ACC112 (cell line): Measurements from ENCODE around the gene WDR82.

ENCODE experiments used
- H2AFZ ChIP-seq: fragments of 200-600 bp; sonication (generic); one replicate; pipeline ENCODE4 v1.6.0; 2017; ENCODE audit warnings: antibody characterized with exemption, low read length; ENCODE audit not compliant: unreplicated experiment
- H3K27ac ChIP-seq: fragments of 200-600 bp; sonication (generic); 2 replicates; pipeline ENCODE4 v1.5.1; 2014; ENCODE audit warnings: low read depth, mild to moderate bottlenecking, antibody characterized with exemption, low read length, moderate library complexity
- H3K27me3 ChIP-seq: fragments of 200-600 bp; sonication (generic); 2 replicates; pipeline ENCODE4 v1.6.1; 2014; ENCODE audit warnings: mild to moderate bottlenecking, antibody characterized with exemption, low read length, moderate library complexity, mixed read lengths; ENCODE audit not compliant: insufficient read depth
- H3K36me3 ChIP-seq: fragments of 200-600 bp; sonication (generic); 2 replicates; pipeline ENCODE4 v1.6.1; 2016; ENCODE audit warnings: mild to moderate bottlenecking, antibody characterized with exemption, low read length, moderate library complexity, mixed read lengths; ENCODE audit not compliant: insufficient read depth
- H3K4me1 ChIP-seq: fragments of 200-600 bp; sonication (generic); one replicate; pipeline ENCODE4 v1.6.1; 2016; ENCODE audit warnings: low read length, mixed read lengths; ENCODE audit not compliant: insufficient read depth, unreplicated experiment, control insufficient read depth
- H3K4me3 ChIP-seq: fragments of 200-600 bp; sonication (generic); 2 replicates; pipeline ENCODE4 v1.5.1; 2014; ENCODE audit warnings: mild to moderate bottlenecking, low read depth, low read length
- H3K79me2 ChIP-seq: fragments of 200-600 bp; sonication (generic); one replicate; pipeline ENCODE4 v1.6.0; 2016; ENCODE audit warnings: low read length; ENCODE audit not compliant: control insufficient read depth, unreplicated experiment, insufficient read depth

The WDR82 gene

GRCh38 chr3:52218937-52219650 is 59.4 kb downstream of the WDR82 start:
- Histone ChIP-seq H2AFZ (no peak overlapping the region), H3K4me1 (peaks cover 13% of the 10 kb centered on the region), H3K27ac (no peak overlapping the region), H3K4me3 (no peak overlapping the region), H3K27me3 (no peaks in the 10 kb centered on the region), H3K36me3 (0 out of 2 replicates have a peak, but pooled peaks cover 5% of the 10 kb centered on the region), H3K79me2 (no peaks in the 10 kb centered on the region)

GRCh38 chr3:52218454-52218853 is 60.0 kb downstream of the WDR82 start:
- peaks cover 9% of the 10 kb centered on the region; the same call in 1 of the 2 replicates for H3K36me3 ChIP-seq
- H3K4me3 ChIP-seq, result no peak overlapping the region
- H2AFZ ChIP-seq, result no peak overlapping the region
- no peaks in the 10 kb centered on the region for H3K27me3 ChIP-seq
- H3K27ac ChIP-seq, result no peak overlapping the region
- H3K79me2 ChIP-seq, result no peaks in the 10 kb centered on the region
- peaks cover 13% of the 10 kb centered on the region for H3K4me1 ChIP-seq

- H3K27ac ChIP-seq, result no peak overlapping the region
- H3K36me3 ChIP-seq, result peaks cover 9% of the 10 kb centered on the region; the same call in 1 of the 2 replicates
- no peaks in the 10 kb centered on the region for H3K79me2 ChIP-seq
Measured at GRCh38 chr3:52218026-52218425, 60.4 kb downstream of the WDR82 start.

GRCh38 chr3:52217409-52217805 is 61.0 kb downstream of the WDR82 start:
- no peaks in the 10 kb centered on the region for H3K79me2 ChIP-seq
- H3K4me1 ChIP-seq, result peaks cover 13% of the 10 kb centered on the region
- peaks cover 9% of the 10 kb centered on the region; the same call in 1 of the 2 replicates for H3K36me3 ChIP-seq
- no peaks in the 10 kb centered on the region for H3K27me3 ChIP-seq
- H2AFZ ChIP-seq, result no peak overlapping the region
- no peak overlapping the region for H3K4me3 ChIP-seq
- peak overlapping the region; percentile 45; the same call in 1 of the 2 replicates for H3K27ac ChIP-seq

More at GRCh38 chr3:52218026-52218425, 60.4 kb downstream of the WDR82 start:
- Histone ChIP-seq H3K27me3 (no peaks in the 10 kb centered on the region), H2AFZ (no peak overlapping the region), H3K4me3 (no peak overlapping the region), H3K4me1 (peaks cover 13% of the 10 kb centered on the region)

GRCh38 chr3:52216585-52217408 is 61.7 kb downstream of the WDR82 start:
- Histone ChIP-seq H3K4me3 (no peak overlapping the region), H3K27ac (peak overlapping the region; percentile 45; the same call in 1 of the 2 replicates), H3K4me1 (peaks cover 13% of the 10 kb centered on the region), H2AFZ (no peak overlapping the region), H3K27me3 (no peaks in the 10 kb centered on the region), H3K79me2 (no peaks in the 10 kb centered on the region), H3K36me3 (peaks cover 14% of the 10 kb centered on the region; the same call in 1 of the 2 replicates)

- no peak overlapping the region for H2AFZ ChIP-seq
- peaks cover 13% of the 10 kb centered on the region for H3K4me1 ChIP-seq
- H3K79me2 ChIP-seq, result no peaks in the 10 kb centered on the region
- no peak overlapping the region for H3K27ac ChIP-seq
- H3K27me3 ChIP-seq, result no peaks in the 10 kb centered on the region
- H3K36me3 ChIP-seq, result peaks cover 24% of the 10 kb centered on the region; the same call in 1 of the 2 replicates
- no peak overlapping the region for H3K4me3 ChIP-seq
Measured at GRCh38 chr3:52215351-52215750, 63.1 kb downstream of the WDR82 start.

GRCh38 chr3:52213901-52214300 is 64.5 kb downstream of the WDR82 start:
- no peaks in the 10 kb centered on the region for H3K27me3 ChIP-seq
- H3K27ac ChIP-seq, result no peak overlapping the region
- peaks cover 13% of the 10 kb centered on the region for H3K4me1 ChIP-seq
- H3K79me2 ChIP-seq, result no peaks in the 10 kb centered on the region
- no peak overlapping the region for H2AFZ ChIP-seq
- H3K4me3 ChIP-seq, result no peak overlapping the region
- peaks cover 28% of the 10 kb centered on the region; the same call in 1 of the 2 replicates for H3K36me3 ChIP-seq

- Histone ChIP-seq H3K4me3 (no peak overlapping the region), H3K4me1 (peaks cover 13% of the 10 kb centered on the region), H3K36me3 (peaks cover 37% of the 10 kb centered on the region; the same call in 1 of the 2 replicates), H3K79me2 (no peaks in the 10 kb centered on the region), H3K27me3 (no peaks in the 10 kb centered on the region), H2AFZ (no peak overlapping the region), H3K27ac (no peak overlapping the region)
Measured at GRCh38 chr3:52213005-52213404, 65.4 kb downstream of the WDR82 start.

- Histone ChIP-seq H3K4me1 (peaks cover under 1% of the 10 kb centered on the region), H3K79me2 (no peaks in the 10 kb centered on the region), H2AFZ (no peak overlapping the region), H3K27ac (no peak overlapping the region), H3K36me3 (peaks cover 46% of the 10 kb centered on the region), H3K4me3 (no peak overlapping the region), H3K27me3 (no peaks in the 10 kb centered on the region)
Measured at GRCh38 chr3:52211268-52211891, 67.1 kb downstream of the WDR82 start.

GRCh38 chr3:52210550-52211046 is 67.9 kb downstream of the WDR82 start:
- Histone ChIP-seq H3K27me3 (no peaks in the 10 kb centered on the region), H3K36me3 (peaks cover 54% of the 10 kb centered on the region), H3K4me1 (no peaks in the 10 kb centered on the region), H3K4me3 (no peak overlapping the region), H2AFZ (no peak overlapping the region), H3K27ac (no peak overlapping the region), H3K79me2 (no peaks in the 10 kb centered on the region)
